ENCODE data around the gene GPSM3.
A peak's percentile ranks its signal among the peaks of the same experiment; 100 is the strongest.

Gene GPSM3

DNA sequence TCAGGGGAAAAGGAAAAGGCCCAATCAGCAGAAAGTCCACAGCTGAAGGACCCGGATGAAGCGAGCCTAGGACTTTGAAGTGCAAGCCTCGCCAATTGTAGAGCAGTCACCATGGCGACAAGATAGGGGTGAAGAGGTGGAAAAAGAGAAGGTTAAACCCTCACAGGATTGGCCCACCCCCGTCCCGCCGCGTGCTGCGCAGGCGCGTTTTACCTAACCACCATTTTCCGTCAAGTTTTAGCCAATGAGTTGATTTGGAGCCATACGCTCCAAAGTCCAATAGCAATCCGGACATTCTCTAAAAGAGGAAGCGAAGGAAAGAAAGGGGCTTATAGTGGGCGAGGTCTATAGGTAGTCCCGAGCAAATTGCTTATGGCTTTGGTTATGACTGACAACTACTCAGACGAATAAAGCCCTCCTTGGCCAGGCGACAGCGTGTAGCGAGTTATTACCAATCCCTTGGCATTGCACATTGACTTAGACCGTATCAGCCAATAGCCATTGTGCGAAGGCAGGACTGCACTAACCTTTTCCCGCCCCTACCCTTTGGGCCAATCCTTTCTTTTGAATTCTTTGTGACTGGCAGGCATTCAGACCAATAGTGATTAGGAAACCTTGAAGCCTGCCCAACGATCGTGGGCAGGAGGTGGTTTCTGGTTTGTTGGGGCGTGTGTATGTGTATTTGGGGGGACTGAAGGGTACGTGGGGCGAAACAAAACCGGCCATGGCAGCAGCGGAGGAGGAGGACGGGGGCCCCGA lies 14.5 kb downstream of the GPSM3 start, which contains the start of gene RNF5:
Gene RNF5 (plus strand): TSS at position 618 of the 759 bp plus-strand sequence. CDS start 107 bp downstream, at position 725.
- TF ChIP-seq CTCF (IDR thresholded peaks at IDR 0.05; ENCODE audit: insufficient read depth, low read depth, low read length, missing control alignments), result no peak
- H3K4me3 ChIP-seq (ENCODE audit: low read depth, low read length), result peak within 1 kb of the TSS; percentile 92
- peak; percentile 100 for DNase-seq (ENCODE audit: low read depth)

GRCh38 chr6:32177183-32177787 lies 15.2 kb downstream of the GPSM3 start:
- TF ChIP-seq CTCF (IDR thresholded peaks at IDR 0.05; ENCODE audit: insufficient read depth, low read depth, low read length, missing control alignments), result no peak
- H3K4me3 ChIP-seq (ENCODE audit: low read depth, low read length), result peak overlapping the region; percentile 69
- peak; percentile 75 for DNase-seq (ENCODE audit: low read depth)

DNA sequence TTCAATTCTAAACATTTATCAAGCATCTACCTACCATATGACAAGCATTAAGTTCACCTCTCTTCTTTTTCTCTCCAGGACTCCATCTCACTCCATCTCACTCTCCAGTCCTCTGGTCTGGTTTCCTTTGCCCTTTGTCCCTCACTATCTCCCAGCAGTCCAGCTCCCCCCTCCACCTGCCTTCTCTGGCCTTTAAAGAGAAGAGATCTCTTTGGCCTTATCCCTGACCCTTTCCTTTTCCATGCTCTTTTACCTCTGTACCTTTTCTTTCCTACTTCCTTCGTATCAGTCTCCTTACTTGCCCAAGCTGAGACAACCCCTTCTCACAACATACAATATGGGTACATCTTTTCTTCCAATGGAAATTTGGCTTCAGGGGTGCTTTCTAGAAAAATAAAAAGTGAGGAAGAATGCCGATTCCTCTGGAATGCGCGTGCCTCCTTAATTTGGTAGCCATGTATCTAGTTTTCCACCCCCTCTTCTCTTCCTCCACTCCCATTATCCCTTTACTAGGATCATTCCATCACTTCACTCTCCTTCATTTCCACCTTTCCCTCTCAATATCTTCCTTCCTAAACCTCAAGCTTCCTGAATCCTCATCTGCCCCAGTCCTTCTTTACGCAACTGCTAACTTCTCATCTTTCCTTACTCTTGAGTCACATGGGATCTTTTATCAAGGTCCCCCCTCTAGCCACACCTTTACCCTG lies 15.8 kb downstream of the GPSM3 start:
- peak overlapping the region; percentile 69 for H3K4me3 ChIP-seq (ENCODE audit: low read depth, low read length)
- TF ChIP-seq CTCF (IDR thresholded peaks at IDR 0.05; ENCODE audit: insufficient read depth, low read depth, low read length, missing control alignments), result no peak
- DNase-seq (ENCODE audit: low read depth), result no peak

GRCh38 chr6:32175711-32176475 lies 16.6 kb downstream of the GPSM3 start, which contains the start of gene AGPAT1:
Gene AGPAT1, minus strand, starts transcription at chr6:32176084. Its CDS starts 4,588 bp downstream, at chr6:32171496.
- H3K4me3 ChIP-seq (ENCODE audit: low read depth, low read length), result peak within 1 kb of the TSS; percentile 69
- DNase-seq (ENCODE audit: low read depth), result peak; percentile 98
- no peak for TF ChIP-seq CTCF (IDR thresholded peaks at IDR 0.05; ENCODE audit: insufficient read depth, low read depth, low read length, missing control alignments)

DNA sequence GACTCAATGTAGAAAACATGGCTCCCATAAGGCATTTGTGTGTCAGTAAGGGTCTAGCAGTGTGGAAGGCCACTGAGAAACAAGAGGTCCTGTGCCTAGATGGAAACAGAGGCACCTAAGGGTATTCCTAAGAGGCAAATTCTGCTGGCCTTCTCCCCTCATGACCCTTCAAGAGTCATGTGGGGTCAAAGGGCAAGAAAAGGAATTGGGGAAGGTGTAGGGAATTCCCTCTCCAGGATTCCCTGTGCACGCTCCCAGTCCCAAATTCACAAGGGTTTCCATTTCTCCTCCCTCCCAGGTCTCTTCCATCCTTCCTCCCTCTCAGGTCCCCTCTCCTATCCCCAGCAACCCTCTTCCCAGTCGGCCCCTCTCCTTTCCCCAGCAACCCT lies 17.1 kb downstream of the GPSM3 start:
- peak overlapping the region; percentile 69 for H3K4me3 ChIP-seq (ENCODE audit: low read depth, low read length)

More for the DNA sequence above, 17.1 kb downstream of the GPSM3 start:
- DNase-seq (ENCODE audit: low read depth), result no peak
- no peak for TF ChIP-seq CTCF (IDR thresholded peaks at IDR 0.05; ENCODE audit: insufficient read depth, low read depth, low read length, missing control alignments)

Data from GM12865 (cell line).